Measurements from ENCODE around the gene SH3D19.

SH3D19 gene

GRCh38 chr4:151318307-151319006 lies 6.9 kb downstream of the SH3D19 start:
- Histone ChIP-seq H3K9ac (ENCODE audit: low read depth, low read length) (no peak overlapping the region), H3K4me1 (ENCODE audit: control insufficient read depth, insufficient read depth, low read length) (peaks cover 5% of the 10 kb centered on the region), H3K4me3 (ENCODE audit: low read depth, low read length) (no peak overlapping the region), H3K9me3 (ENCODE audit: control insufficient read depth, insufficient read depth, low read length) (no peaks in the 10 kb centered on the region), H3K36me3 (ENCODE audit: control insufficient read depth, insufficient read depth, low read length) (no peaks in the 10 kb centered on the region), H3K27me3 (ENCODE audit: control insufficient read depth, insufficient read depth, low read length) (no peaks in the 10 kb centered on the region)

- Histone ChIP-seq H3K4me1 (ENCODE audit: control insufficient read depth, insufficient read depth, low read length) (no peaks in the 10 kb centered on the region), H3K27me3 (ENCODE audit: control insufficient read depth, insufficient read depth, low read length) (no peaks in the 10 kb centered on the region), H3K9me3 (ENCODE audit: control insufficient read depth, insufficient read depth, low read length) (no peaks in the 10 kb centered on the region), H3K4me3 (ENCODE audit: low read depth, low read length) (no peak overlapping the region), H3K9ac (ENCODE audit: low read depth, low read length) (no peak overlapping the region), H3K36me3 (ENCODE audit: control insufficient read depth, insufficient read depth, low read length) (no peaks in the 10 kb centered on the region)
Observed at GRCh38 chr4:151316645-151317044, 8.8 kb downstream of the SH3D19 start.

- H3K9me3 ChIP-seq (ENCODE audit: control insufficient read depth, insufficient read depth, low read length) = no peaks in the 10 kb centered on the region
- H3K4me1 ChIP-seq (ENCODE audit: control insufficient read depth, insufficient read depth, low read length) = no peaks in the 10 kb centered on the region
- no peaks in the 10 kb centered on the region for H3K36me3 ChIP-seq (ENCODE audit: control insufficient read depth, insufficient read depth, low read length)
- no peak overlapping the region for H3K4me3 ChIP-seq (ENCODE audit: low read depth, low read length)
- H3K27me3 ChIP-seq (ENCODE audit: control insufficient read depth, insufficient read depth, low read length) = no peaks in the 10 kb centered on the region
- no peak overlapping the region for H3K9ac ChIP-seq (ENCODE audit: low read depth, low read length)
Observed at GRCh38 chr4:151315212-151315886, 10.1 kb downstream of the SH3D19 start.

- no peaks in the 10 kb centered on the region for H3K9me3 ChIP-seq (ENCODE audit: control insufficient read depth, insufficient read depth, low read length)
- no peaks in the 10 kb centered on the region for H3K4me1 ChIP-seq (ENCODE audit: control insufficient read depth, insufficient read depth, low read length)
- H3K4me3 ChIP-seq (ENCODE audit: low read depth, low read length) = no peak overlapping the region
- H3K36me3 ChIP-seq (ENCODE audit: control insufficient read depth, insufficient read depth, low read length) = no peaks in the 10 kb centered on the region
- no peaks in the 10 kb centered on the region for H3K27me3 ChIP-seq (ENCODE audit: control insufficient read depth, insufficient read depth, low read length)
- no peak overlapping the region for H3K9ac ChIP-seq (ENCODE audit: low read depth, low read length)
Observed at GRCh38 chr4:151314479-151314878, 10.9 kb downstream of the SH3D19 start.

GRCh38 chr4:151314010-151314355 lies 11.4 kb downstream of the SH3D19 start:
- Histone ChIP-seq H3K36me3 (ENCODE audit: control insufficient read depth, insufficient read depth, low read length) (no peaks in the 10 kb centered on the region), H3K27me3 (ENCODE audit: control insufficient read depth, insufficient read depth, low read length) (no peaks in the 10 kb centered on the region), H3K9ac (ENCODE audit: low read depth, low read length) (no peak overlapping the region), H3K4me1 (ENCODE audit: control insufficient read depth, insufficient read depth, low read length) (no peaks in the 10 kb centered on the region), H3K9me3 (ENCODE audit: control insufficient read depth, insufficient read depth, low read length) (no peaks in the 10 kb centered on the region), H3K4me3 (ENCODE audit: low read depth, low read length) (no peak overlapping the region)

GRCh38 chr4:151313306-151314009 lies 11.9 kb downstream of the SH3D19 start:
- H3K9me3 ChIP-seq (ENCODE audit: control insufficient read depth, insufficient read depth, low read length) = no peaks in the 10 kb centered on the region
- H3K27me3 ChIP-seq (ENCODE audit: control insufficient read depth, insufficient read depth, low read length) = no peaks in the 10 kb centered on the region
- H3K36me3 ChIP-seq (ENCODE audit: control insufficient read depth, insufficient read depth, low read length) = no peaks in the 10 kb centered on the region
- no peak overlapping the region for H3K9ac ChIP-seq (ENCODE audit: low read depth, low read length)
- no peak overlapping the region for H3K4me3 ChIP-seq (ENCODE audit: low read depth, low read length)
- H3K4me1 ChIP-seq (ENCODE audit: control insufficient read depth, insufficient read depth, low read length) = no peaks in the 10 kb centered on the region

DNA sequence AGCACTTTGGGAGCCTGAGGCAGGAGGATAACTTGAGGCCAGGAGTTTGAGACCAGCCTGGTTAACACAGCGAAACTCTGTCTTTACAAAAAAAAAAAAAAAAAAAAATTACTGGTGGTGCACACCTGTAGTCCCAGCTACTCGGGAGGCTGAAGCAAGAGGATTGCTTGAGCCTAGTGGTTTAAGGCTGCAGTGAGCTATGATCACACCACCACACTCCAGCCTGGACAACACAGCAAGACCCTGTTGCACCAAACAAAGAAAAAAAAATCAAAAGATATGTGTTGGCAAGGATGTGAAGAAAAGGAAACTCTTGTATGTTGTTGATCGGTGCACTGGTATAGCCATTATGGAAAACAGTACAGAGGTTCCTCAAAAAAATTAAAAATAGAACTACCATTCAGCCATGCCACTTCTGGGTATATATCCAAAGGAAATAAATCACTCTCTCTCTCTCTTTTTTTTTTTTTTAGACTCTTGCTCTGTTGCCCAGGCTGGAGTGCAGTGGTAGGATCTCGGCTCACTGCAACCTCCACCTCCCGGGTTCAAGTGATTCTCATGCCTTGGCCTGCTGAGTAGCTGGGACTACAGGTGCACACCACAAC lies 15.2 kb downstream of the SH3D19 start:
- Histone ChIP-seq H3K4me1 (ENCODE audit: control insufficient read depth, insufficient read depth, low read length) (no peaks in the 10 kb centered on the region), H3K9me3 (ENCODE audit: control insufficient read depth, insufficient read depth, low read length) (no peaks in the 10 kb centered on the region), H3K4me3 (ENCODE audit: low read depth, low read length) (no peak overlapping the region), H3K36me3 (ENCODE audit: control insufficient read depth, insufficient read depth, low read length) (no peaks in the 10 kb centered on the region), H3K27me3 (ENCODE audit: control insufficient read depth, insufficient read depth, low read length) (no peaks in the 10 kb centered on the region), H3K9ac (ENCODE audit: low read depth, low read length) (no peak overlapping the region)

DNA sequence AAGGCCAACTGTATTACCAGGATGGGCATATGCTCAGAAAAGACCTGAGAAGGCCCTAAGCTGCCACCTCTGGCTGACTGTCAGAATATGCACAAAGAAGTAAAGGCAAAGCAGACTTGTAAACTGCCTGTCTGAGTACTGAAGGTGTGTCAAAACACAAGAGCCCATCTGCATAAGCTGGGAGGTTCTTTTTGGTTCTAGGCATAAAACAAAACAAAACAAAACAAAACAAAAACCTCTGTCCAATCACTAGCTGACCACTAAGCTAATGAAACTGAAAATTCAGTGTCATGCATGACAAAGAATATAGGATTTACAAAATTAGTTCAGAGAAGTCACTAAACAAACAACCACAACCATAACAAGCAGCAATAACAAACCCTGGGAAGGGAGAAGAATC lies 20.6 kb downstream of the SH3D19 start:
- H3K9me3 ChIP-seq (ENCODE audit: control insufficient read depth, insufficient read depth, low read length) = no peaks in the 10 kb centered on the region
- no peak overlapping the region for H3K4me3 ChIP-seq (ENCODE audit: low read depth, low read length)
- no peaks in the 10 kb centered on the region for H3K27me3 ChIP-seq (ENCODE audit: control insufficient read depth, insufficient read depth, low read length)
- H3K4me1 ChIP-seq (ENCODE audit: control insufficient read depth, insufficient read depth, low read length) = peaks cover 5% of the 10 kb centered on the region
- no peak overlapping the region for H3K9ac ChIP-seq (ENCODE audit: low read depth, low read length)
- no peaks in the 10 kb centered on the region for H3K36me3 ChIP-seq (ENCODE audit: control insufficient read depth, insufficient read depth, low read length)

- H3K4me1 ChIP-seq (ENCODE audit: control insufficient read depth, insufficient read depth, low read length) = peaks cover 5% of the 10 kb centered on the region
- H3K27me3 ChIP-seq (ENCODE audit: control insufficient read depth, insufficient read depth, low read length) = no peaks in the 10 kb centered on the region
- H3K9ac ChIP-seq (ENCODE audit: low read depth, low read length) = no peak overlapping the region
- no peak overlapping the region for H3K4me3 ChIP-seq (ENCODE audit: low read depth, low read length)
- H3K36me3 ChIP-seq (ENCODE audit: control insufficient read depth, insufficient read depth, low read length) = no peaks in the 10 kb centered on the region
- H3K9me3 ChIP-seq (ENCODE audit: control insufficient read depth, insufficient read depth, low read length) = no peaks in the 10 kb centered on the region
Observed at GRCh38 chr4:151304226-151304625, 21.2 kb downstream of the SH3D19 start.

GRCh38 chr4:151302432-151302831 lies 23.0 kb downstream of the SH3D19 start:
- Histone ChIP-seq H3K27me3 (ENCODE audit: control insufficient read depth, insufficient read depth, low read length) (no peaks in the 10 kb centered on the region), H3K9ac (ENCODE audit: low read depth, low read length) (no peak overlapping the region), H3K4me3 (ENCODE audit: low read depth, low read length) (no peak overlapping the region), H3K4me1 (ENCODE audit: control insufficient read depth, insufficient read depth, low read length) (peaks cover 5% of the 10 kb centered on the region), H3K36me3 (ENCODE audit: control insufficient read depth, insufficient read depth, low read length) (no peaks in the 10 kb centered on the region), H3K9me3 (ENCODE audit: control insufficient read depth, insufficient read depth, low read length) (no peaks in the 10 kb centered on the region)

GRCh38 chr4:151297170-151297569 lies 28.2 kb downstream of the SH3D19 start:
- H3K4me3 ChIP-seq (ENCODE audit: low read depth, low read length) = no peak overlapping the region
- no peaks in the 10 kb centered on the region for H3K27me3 ChIP-seq (ENCODE audit: control insufficient read depth, insufficient read depth, low read length)
- H3K36me3 ChIP-seq (ENCODE audit: control insufficient read depth, insufficient read depth, low read length) = no peaks in the 10 kb centered on the region
- peaks cover 3% of the 10 kb centered on the region for H3K4me1 ChIP-seq (ENCODE audit: control insufficient read depth, insufficient read depth, low read length)
- no peaks in the 10 kb centered on the region for H3K9me3 ChIP-seq (ENCODE audit: control insufficient read depth, insufficient read depth, low read length)
- no peak overlapping the region for H3K9ac ChIP-seq (ENCODE audit: low read depth, low read length)
